SK-N-SH (cell line): ENCODE data around the gene EFNB1. TPM values are rescaled to one million over a fixed set of nuclear protein-coding genes. Genes with fewer than 3 reads are reported as not detected.
A peak's percentile ranks its signal among the peaks of the same experiment; 100 is the strongest.

Experiments used
- CTCF ChIA-PET: fragments of 300-600, 350-600 bp; formaldehyde crosslinking; extraction: SDS; loops from one replicate; lab custom pipeline; 2021; lab: Yijun Ruan, JAX
- POLR2A ChIA-PET: fragments of 350-600 bp; sonication (Branson Sonifier 250); formaldehyde crosslinking; extraction: SDS; loops from one replicate; lab custom pipeline; 2020; ENCODE audit warnings: antibody characterized with exemption, inconsistent platforms; lab: Yijun Ruan, JAX
- DNase-seq: peaks from one replicate; pipeline ENCODE4 v3.0.0; 2012
- H2AFZ ChIP-seq: fragments of 200-600 bp; sonication (generic); 2 replicates; pipeline ENCODE4 v1.8.1; 2016; ENCODE audit warnings: antibody characterized with exemption, mild to moderate bottlenecking, low read depth
- H3F3A ChIP-seq: fragments of 200-600 bp; sonication (generic); replicated peaks from 2 replicates; pipeline ENCODE3; 2016; ENCODE audit warnings: antibody characterized with exemption, mild to moderate bottlenecking; ENCODE audit not compliant: insufficient read depth
- H3K27ac ChIP-seq, 2 experiments: fragments of 200-500 bp in 1 of 2; fragments of 200-600 bp in 1 of 2; sonication (Bioruptor generic) in 1 of 2; sonication (generic), shearing (Covaris generic) in 1 of 2; 2 replicates each; pipeline versions ENCODE4 v1.5.1 to v1.6.1; 2014 to 2016; ENCODE audit warnings: low read depth in 2 of 2, inconsistent platforms in 1 of 2, low read length in 1 of 2, mild to moderate bottlenecking in 1 of 2, mixed read lengths in 1 of 2
- H3K27me3 ChIP-seq: fragments of 200-600 bp; sonication (generic), shearing (Covaris generic); 2 replicates; pipeline ENCODE4 v1.6.1; 2016; ENCODE audit warnings: mixed run types; ENCODE audit not compliant: insufficient read depth
- H3K36me3 ChIP-seq, 2 experiments: fragments of 200-500 bp in 1 of 2; fragments of 200-600 bp in 1 of 2; sonication (Bioruptor generic) in 1 of 2; sonication (generic) in 1 of 2; replicated peaks in 1 of 2; 2 replicates each; pipeline versions ENCODE3 to v1.5.1; 2014 to 2016; ENCODE audit warnings: low read length in 1 of 2, mild to moderate bottlenecking in 1 of 2; ENCODE audit not compliant: insufficient read depth in 2 of 2, control insufficient read depth in 1 of 2
- H3K4me1 ChIP-seq, 2 experiments: fragments of 200-500 bp in 1 of 2; fragments of 200-600 bp in 1 of 2; sonication (Bioruptor generic) in 1 of 2; sonication (generic), shearing (Covaris generic) in 1 of 2; 2 replicates each; pipeline versions ENCODE4 v1.5.1 to v1.6.1; 2014 to 2016; ENCODE audit warnings: low read depth in 1 of 2, low read length in 1 of 2, mixed run types in 1 of 2; ENCODE audit not compliant: insufficient read depth in 2 of 2, control insufficient read depth in 1 of 2
- H3K4me2 ChIP-seq: fragments of 200-600 bp; sonication (generic), shearing (Covaris generic); 2 replicates; pipeline ENCODE4 v1.6.1; 2017; ENCODE audit warnings: mixed run types
- H3K4me3 ChIP-seq, 2 experiments: fragments of 200-500 bp in 1 of 2; fragments of 200-600 bp in 1 of 2; sonication (Bioruptor generic) in 1 of 2; sonication (generic), shearing (Covaris generic) in 1 of 2; 2 replicates each; pipeline versions ENCODE4 v1.5.1 to v1.8.1; 2014 to 2016; ENCODE audit warnings: low read depth in 2 of 2, inconsistent platforms in 1 of 2, low read length in 1 of 2, mild to moderate bottlenecking in 1 of 2, mixed read lengths in 1 of 2, moderate library complexity in 1 of 2
- H3K79me2 ChIP-seq: fragments of 200-600 bp; sonication (generic); 2 replicates; pipeline ENCODE4 v1.8.1; 2017; ENCODE audit warnings: mild to moderate bottlenecking; ENCODE audit not compliant: insufficient read depth
- H3K9ac ChIP-seq: fragments of 200-600 bp; sonication (generic); 2 replicates; pipeline ENCODE4 v1.6.1; 2017; ENCODE audit warnings: mixed run types
- H3K9me2 ChIP-seq: fragments of 200-600 bp; sonication (generic); 2 replicates; pipeline ENCODE4 v1.6.1; 2017; ENCODE audit warnings: mixed run types
- H3K9me3 ChIP-seq: fragments of 200-600 bp; sonication (generic); 2 replicates; pipeline ENCODE4 v1.6.1; 2017; ENCODE audit warnings: mixed run types, mild to moderate bottlenecking, moderate library complexity
- H4K20me1 ChIP-seq: fragments of 200-600 bp; sonication (generic); 2 replicates; pipeline ENCODE4 v1.6.1; 2017; ENCODE audit warnings: mild to moderate bottlenecking, mixed run types; ENCODE audit not compliant: insufficient read depth
- CTCF ChIP-seq: fragments of 200-600 bp; sonication (generic); IDR thresholded peaks from 2 replicates; pipeline ENCODE4 v1.6.1; 2017; ENCODE audit warnings: antibody characterized with exemption, mild to moderate bottlenecking, moderate library complexity
- RAD21 ChIP-seq: IDR thresholded peaks from 2 replicates; pipeline ENCODE4 v1.6.1; 2012; ENCODE audit warnings: mild to moderate bottlenecking, low read length
- RFX5 ChIP-seq: IDR thresholded peaks from 2 replicates; pipeline ENCODE4 v1.6.1; 2012; ENCODE audit warnings: mild to moderate bottlenecking, improper control_type of control experiment, low read length
- SMC3 ChIP-seq: IDR thresholded peaks from 2 replicates; pipeline ENCODE4 v1.6.1; 2012; ENCODE audit warnings: low read depth, low read length, improper control_type of control experiment
- TCF12 ChIP-seq: IDR thresholded peaks from 2 replicates; pipeline ENCODE4 v1.4.0; 2012
- WGBS: methylation state at CpG from one replicate; pipeline ENCODE4 v1.1.6; 2017; ENCODE audit warnings: low lambda C conversion rate; 5-methylcytosine and 5-hydroxymethylcytosine counted together
- polyA plus RNA-seq, 3 experiments: library from polyadenylated mRNA; depleted of rRNA; stranded (reverse); fragments of >200 nt; gene quantifications; 2 replicates each; pipeline ENCODE4 v1.2.3, GENCODE V29; 2012
- TF ChIP-seq, protein P1 (sequence below): IDR thresholded peaks from 2 replicates; pipeline ENCODE4; 2012
- TF ChIP-seq, protein P2 (sequence below): IDR thresholded peaks from 2 replicates; pipeline ENCODE4 v1.4.0; 2012; ENCODE audit warnings: low read depth, borderline replicate concordance

Gene EFNB1
- polyA plus RNA-seq, 1 of the 3 experiments (the other 2 are of a cell fraction) = 8.4 TPM

- 22% methylated on average over 9 of the region's 14 CpGs for WGBS
- H2AFZ ChIP-seq = no peak overlapping the region
- H3K79me2 ChIP-seq = no peaks in the 10 kb centered on the region
- H3K4me1 ChIP-seq = no peaks in the 10 kb centered on the region; a peak in 1 of 4 replicates
- H3K27ac ChIP-seq = no peak overlapping the region
- H3K27me3 ChIP-seq = peaks cover 6% of the 10 kb centered on the region; the same call in 1 of the 2 replicates
- H3K36me3 ChIP-seq = no peaks in the 10 kb centered on the region
- no peak overlapping the region for H3K9ac ChIP-seq
- H3F3A ChIP-seq = no peaks in the 10 kb centered on the region
- CTCF ChIA-PET = interaction anchor here (0.6 to 3.2 kb wide), 32 partner anchors 9 to 1583 kb away, joined by 3 to 25 read pairs (median 5); no protein-coding TSS in a partner anchor
- POLR2A ChIA-PET = no interaction called here
- no peak overlapping the region for H3K4me3 ChIP-seq
- no peaks in the 10 kb centered on the region for H4K20me1 ChIP-seq
- peak; percentile 66 for DNase-seq
- H3K9me3 ChIP-seq = no peaks in the 10 kb centered on the region
- TF ChIP-seq SMC3 (peak; percentile 66), RAD21 (peak; percentile 87), CTCF (peak; percentile 67)
- TF ChIP-seq, protein P1, sequence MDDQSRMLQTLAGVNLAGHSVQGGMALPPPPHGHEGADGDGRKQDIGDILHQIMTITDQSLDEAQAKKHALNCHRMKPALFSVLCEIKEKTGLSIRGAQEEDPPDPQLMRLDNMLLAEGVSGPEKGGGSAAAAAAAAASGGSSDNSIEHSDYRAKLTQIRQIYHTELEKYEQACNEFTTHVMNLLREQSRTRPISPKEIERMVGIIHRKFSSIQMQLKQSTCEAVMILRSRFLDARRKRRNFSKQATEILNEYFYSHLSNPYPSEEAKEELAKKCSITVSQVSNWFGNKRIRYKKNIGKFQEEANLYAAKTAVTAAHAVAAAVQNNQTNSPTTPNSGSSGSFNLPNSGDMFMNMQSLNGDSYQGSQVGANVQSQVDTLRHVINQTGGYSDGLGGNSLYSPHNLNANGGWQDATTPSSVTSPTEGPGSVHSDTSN = no peak
- no peak overlapping the region for H3K4me2 ChIP-seq
- no peaks in the 10 kb centered on the region for H3K9me2 ChIP-seq
Measured at GRCh38 chrX:68822641-68823410, 6.0 kb upstream of the EFNB1 start.

- Histone ChIP-seq H3K36me3 (no peaks in the 10 kb centered on the region), H3K27me3 (peaks cover 5% of the 10 kb centered on the region; the same call in 1 of the 2 replicates), H3K9ac (no peak overlapping the region), H3K79me2 (no peaks in the 10 kb centered on the region)
- no peak for DNase-seq
- WGBS = 37% methylated on average over 8 of the region's 10 CpGs
- TF ChIP-seq, protein P2, sequence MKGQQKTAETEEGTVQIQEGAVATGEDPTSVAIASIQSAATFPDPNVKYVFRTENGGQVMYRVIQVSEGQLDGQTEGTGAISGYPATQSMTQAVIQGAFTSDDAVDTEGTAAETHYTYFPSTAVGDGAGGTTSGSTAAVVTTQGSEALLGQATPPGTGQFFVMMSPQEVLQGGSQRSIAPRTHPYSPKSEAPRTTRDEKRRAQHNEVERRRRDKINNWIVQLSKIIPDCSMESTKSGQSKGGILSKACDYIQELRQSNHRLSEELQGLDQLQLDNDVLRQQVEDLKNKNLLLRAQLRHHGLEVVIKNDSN = no peak
- TF ChIP-seq TCF12 (no peak), RFX5 (no peak), SMC3 (no peak)
- TF ChIP-seq, all 33 proteins: peak for 0
- Histone ChIP-seq H4K20me1 (no peaks in the 10 kb centered on the region), H3K4me2 (no peak overlapping the region), H3K27ac (no peak overlapping the region), H3K9me2 (no peaks in the 10 kb centered on the region), H3F3A (no peaks in the 10 kb centered on the region), H2AFZ (no peak overlapping the region), H3K4me3 (no peak overlapping the region), H3K9me3 (no peaks in the 10 kb centered on the region), H3K4me1 (no peaks in the 10 kb centered on the region; a peak in 1 of 4 replicates)
- ChIA-PET POLR2A (no interaction called here), CTCF (interaction anchor here (0.7 to 3.2 kb wide), 20 partner anchors 8 to 1582 kb away, joined by 3 to 25 read pairs (median 5); no protein-coding TSS in a partner anchor)
Measured at GRCh38 chrX:68823413-68824151, 5.2 kb upstream of the EFNB1 start.
